Pons (tissue), 1 donor: ENCODE results near the gene FRMD8.
"Not testable (repeated sequence)": the region's sequence is repeated elsewhere in the genome, so short reads cannot be mapped to it uniquely, and the experiment has no call there.

Experiments
- DNase-seq: peaks from one replicate; pipeline ENCODE4 v3.0.0-alpha.2; 2016; ENCODE audit warnings: low spot score

FRMD8 gene

DNA sequence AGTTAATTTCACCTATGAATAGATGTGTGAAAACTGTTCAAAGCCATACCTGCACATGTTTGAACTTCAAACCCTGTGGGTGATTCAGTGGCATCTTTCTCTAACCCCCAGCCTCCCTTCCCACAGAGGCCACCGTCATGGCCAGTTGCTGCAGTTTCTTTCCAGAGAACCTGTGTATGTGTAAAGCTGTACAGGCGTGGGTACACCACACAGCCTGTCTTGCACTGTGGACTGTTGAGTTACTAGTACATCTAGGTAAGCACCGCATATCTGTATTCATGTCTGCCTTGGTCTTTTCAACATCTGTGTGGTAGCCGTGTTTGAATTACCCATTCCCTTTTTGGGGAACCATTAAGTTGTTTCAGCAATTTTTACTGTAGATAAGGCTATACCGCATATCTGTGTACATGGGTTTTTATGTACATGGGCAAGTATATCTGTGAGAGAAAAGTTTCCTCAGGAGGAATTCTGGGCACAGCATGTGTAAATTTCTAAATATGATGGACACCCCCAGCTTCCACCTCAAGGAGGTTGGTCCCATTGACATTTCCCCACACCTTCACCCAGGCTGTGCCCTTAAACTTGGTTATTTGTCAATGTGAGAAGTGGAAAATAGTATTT is 50.1 kb downstream of the FRMD8 start:
- no peak for DNase-seq

DNA sequence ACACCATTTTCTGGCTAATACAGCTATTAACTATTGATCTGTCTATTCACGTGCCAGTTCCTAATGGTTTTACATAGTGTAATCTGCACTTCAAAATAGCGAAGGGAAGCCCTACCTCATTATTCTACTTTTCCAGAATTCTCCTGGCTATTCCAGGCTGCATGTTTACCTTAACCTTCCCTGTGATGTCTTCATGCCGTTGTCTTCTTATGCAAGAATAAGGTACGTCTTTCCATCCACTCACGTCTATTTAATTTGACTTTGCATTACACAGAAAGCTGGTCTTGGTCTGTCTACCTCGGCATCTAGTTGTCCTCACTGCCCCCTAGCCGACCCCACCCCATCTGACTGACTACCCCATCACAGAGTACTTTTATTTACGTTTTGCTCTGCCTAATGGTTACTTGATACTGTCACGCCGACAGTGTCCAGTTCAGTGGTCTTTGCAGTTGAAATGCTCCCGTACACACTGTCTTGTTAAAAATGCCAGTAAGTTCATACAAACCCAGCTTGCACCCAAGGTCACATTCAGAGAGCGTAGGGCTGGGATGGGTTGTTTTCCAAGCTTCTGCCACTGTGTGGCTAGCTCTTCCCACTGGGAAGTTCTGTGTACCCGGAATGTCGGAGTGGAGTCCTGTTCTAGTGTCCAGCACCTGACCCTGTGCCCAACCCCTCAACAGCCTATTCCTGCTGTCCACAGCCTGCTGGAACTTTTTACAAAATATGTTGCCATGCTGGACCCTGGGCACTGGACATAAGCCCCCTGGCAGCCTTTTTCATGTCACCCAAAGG is 51.2 kb downstream of the FRMD8 start:
- DNase-seq, result peak; percentile 19

DNA sequence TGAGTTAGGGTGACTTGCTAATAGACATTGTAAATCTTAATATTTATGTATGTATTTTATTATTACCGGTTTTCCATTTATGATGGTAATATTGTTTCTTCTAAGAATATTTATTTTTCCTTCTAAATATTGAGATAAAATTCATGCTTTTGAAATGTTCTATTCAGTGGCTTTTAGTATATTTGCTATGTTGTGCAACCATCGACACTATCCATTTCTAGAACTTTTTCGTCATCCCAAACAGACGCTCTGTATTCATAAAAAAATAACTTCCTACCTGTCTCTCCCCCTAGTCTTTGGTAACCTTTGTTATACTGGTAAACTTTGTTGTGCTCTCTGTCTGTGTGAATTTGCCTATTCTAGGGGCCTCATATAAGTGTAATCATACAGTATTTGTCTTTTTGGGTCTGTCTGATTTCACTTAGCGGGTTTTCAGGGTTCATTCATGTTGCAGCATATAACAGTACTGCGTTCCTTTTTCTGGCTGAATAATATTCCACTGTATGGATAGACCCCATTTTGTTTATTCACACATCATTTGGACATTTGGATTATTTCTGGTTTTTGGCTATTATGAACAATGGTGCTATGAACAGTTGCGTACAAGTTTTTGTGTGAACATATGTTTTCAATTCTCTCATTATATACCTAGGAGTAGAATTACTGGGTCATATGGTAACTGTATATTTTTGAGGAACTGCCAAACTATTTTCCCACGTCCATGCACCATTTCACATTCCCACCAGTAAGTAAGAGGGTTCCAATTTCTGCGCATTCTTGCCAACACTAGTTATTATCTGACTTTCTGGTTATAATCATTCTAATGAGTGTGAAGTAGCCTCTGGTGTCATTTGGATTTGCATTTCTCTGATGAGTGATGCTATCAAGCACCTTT is 52.1 kb downstream of the FRMD8 start:
- peak; percentile 6 for DNase-seq

DNA sequence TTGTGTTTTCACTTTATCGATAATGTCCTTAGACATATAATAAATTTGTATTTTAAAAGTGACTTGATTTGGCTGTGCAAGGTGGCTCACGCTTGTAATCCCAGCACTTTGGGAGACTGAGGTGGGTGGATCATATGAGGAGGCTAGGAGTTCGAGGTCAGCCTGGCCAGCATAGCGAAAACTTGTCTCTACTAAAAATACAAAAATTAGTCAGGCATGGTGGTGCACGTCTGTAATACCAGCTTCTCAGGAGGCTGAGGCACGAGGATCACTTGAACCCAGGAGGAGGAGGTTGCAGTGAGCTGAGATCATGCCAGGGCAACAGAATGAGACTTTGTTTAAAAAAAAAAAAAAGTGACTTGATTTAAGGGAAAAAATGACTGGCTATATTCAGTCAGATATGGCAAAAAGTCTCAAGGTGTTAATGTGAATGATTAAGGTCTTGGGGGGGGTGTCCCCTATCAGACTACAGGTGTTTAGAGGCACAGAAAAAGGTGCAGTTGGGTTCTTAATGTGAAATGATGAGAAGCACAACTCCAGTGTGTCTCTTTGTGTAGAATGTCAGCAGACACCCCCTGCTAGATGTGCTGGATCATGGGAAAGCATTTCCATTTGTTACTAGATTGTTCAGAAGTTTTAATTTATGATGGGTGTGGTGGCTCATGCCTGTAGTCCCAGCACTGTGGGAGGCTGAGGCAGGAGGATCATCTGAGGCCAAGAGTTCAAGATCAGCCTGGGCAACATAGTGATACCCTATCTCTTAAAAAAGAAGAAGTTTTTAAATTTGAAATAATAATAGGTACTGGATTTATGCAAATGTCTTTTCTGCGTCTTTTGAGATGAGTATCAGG is 53.1 kb downstream of the FRMD8 start:
- DNase-seq, result peak; percentile 8

DNA sequence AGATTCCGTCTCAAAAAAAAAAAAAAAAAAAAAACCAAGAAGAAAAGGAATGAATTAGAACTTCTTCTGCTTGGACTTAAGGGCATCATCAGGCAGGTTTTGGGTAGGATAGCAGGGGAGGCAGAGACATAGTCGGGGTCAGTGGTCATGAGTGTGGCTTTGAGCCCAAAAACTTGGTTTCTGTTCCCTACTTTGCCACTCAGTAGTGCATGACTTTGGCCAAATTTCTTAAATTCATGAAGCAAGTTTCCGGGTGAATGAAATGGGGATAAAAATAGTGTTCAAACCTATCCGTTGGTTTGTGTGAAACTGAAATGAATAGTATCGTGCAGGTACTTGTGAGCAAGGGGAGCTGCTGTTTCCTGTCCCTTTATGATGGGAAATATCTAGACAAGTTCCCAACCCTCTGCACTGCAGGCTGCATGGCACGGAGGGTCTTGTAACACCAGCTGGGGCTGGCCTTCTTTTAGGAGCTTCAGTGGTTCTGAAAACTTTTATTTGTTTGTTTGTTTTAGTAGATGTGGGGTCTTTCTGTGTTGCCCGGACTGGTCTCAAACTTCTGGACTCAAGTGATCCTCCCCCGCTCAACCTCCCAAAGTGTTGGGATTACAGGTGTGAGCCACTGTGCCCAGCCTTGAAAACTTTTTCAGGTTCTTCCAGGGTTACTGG is 54.5 kb downstream of the FRMD8 start:
- DNase-seq, result peak; percentile 49

DNA sequence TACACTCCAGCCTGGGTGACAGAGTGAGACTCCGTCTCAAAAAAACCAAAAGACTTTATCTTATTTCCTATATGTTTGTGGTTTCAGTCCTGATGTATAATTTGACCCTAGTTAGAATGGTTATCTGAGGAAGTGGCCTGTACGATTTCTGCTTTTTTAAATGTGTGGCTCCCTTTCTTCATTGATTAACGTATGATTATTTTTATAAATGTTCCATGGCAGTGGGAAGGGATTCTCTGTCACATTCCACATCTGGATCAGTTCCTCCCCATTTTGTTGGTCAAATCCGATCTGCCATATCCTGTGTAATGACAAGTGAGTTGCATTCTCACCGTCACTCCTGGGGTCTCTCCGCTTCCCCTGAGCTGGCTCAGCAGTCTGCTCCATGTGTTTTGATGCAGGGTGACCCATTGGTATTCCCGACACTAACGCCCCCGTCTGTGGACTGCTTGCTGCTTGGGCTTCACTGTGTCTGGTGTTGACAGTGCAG is 56.5 kb downstream of the FRMD8 start:
- DNase-seq, result peak; percentile 3

DNA sequence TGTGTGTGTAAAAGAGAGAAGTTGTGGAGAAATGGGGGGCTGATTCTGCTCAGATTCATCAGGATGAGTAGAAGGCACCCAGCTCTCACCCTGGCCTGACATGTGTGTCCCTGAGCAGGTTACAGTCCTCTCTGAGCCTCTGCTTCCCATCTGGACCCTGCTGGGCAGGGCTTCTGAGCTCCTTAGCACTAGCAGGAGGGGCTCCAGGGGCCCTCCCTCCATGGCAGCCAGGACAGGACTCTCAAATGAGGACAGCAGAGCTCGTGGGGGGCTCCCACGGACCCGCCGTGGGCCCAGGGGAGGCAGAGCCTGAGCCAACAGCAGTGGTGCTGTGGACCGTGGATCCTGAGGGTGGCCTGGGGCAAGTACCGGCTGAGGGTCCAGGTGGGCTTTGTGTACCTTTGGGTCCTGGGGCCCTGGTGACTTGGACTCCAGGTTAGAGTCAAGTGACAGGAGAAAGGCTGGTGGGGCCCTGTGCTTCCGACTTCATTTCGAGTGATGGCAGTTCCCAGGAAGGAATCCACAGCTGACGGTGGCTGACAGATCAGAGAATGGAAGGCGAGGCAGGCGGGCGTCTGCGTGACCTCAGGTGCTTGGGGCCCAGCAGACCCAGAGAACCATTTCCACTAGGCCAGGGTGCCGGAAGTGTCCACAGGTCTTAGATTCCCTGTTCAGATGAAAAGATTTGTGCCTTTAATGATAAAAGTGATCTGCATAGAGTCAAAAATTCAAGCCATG is 58.0 kb downstream of the FRMD8 start:
- DNase-seq, result no peak

DNA sequence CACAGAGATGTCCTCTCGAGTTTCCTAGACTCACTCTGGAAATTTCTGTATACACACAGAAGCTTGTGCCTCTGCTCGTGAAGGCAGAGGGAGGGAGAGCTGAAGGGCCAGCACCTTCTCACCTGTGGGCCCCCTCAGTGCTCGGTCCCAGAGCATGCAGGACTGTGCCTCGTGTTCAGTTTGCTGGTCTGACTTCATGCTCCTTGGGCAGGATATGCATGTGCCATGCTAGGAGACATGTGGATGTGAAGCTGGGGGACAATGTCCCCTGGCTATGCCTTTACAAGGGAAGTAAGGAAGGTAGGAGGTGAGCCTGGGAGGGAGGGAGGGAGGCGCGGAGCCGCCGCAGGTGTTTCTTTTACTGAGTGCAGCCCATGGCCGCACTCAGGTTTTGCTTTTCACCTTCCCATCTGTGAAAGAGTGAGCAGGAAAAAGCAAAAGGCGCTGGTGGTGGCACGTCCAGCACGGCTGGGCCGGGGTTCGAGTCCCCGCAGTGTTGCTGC is 58.7 kb downstream of the FRMD8 start:
- no peak for DNase-seq

DNA sequence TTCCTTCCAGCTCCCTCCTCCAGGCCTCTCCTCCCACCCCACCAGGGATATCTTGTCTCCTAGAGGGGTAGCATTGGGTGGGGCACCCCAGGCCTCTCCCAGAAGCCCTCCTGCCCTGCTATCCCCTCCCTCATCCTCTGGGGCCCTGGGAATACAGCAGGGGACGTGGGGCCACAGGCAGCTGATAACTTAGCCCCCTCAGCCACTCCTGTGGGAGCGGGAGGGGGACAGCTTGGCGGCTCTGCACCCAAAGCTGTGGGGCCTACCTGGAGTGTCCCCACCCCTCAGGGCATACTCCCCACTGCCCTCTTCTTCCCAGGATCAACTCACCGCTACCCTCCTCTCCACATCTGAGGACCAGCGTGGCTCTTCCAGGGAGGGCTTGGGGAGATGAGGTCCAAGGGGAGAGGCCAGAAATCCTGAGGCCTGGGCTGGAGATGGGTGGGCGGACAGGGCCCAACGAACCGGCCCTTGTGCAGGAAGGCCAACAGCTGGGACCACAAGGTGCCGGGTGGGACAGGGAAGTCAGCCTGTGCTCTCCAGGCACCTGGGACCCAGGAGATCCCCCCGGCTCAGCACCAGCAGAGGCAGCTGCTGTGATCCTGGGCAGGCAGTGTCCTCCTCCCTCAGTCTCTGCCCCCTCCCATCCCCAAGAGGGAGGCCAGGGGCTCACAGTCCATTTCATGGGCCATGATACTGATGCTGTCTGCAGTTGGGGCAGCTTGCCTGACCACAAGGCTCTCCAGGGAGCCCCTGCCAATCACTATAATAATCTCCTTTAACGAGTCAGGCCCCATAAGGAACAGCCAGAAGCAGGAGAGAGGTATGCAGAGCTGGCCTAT is 59.4 kb downstream of the FRMD8 start:
- no peak for DNase-seq

DNA sequence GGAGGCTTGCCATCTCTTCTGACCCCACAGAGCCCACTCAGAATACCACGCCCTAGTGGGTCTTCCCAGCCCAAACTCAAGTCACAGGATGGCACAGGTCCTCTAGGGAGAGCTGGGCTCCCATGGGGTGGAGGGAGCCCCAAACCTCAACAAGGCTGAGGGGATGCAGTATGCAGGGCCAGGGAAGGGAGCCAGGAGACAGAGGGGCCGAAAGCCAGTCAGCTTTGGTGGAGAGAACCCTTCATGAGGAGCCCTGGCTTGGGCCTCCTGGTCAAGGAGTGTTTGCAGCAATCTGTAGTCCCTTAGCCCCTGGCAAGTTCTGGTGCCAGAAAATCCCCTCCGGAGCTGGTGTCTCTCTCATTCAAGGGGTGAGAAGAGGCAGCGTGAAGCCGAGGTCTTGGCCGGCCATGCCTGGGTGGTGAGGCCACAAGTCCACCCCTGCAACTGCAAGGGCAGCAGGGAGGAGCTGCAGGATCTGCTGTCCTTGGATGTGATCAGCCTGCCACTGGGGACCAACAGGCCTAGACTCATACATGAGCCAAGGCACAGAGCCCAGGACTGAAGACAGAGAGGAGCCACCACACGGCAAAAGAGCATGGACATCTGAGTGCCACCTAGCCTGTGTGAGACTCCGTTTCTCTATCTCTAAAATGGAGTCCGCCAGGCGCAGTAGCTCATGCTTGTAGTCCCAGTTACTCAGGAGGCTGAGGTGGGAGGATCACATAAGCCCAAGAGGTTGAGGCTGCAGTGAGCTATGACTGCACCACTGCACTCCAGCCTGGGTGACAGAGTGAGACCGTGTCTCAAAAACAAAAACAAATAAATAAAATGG is 60.2 kb downstream of the FRMD8 start:
- DNase-seq, result peak; percentile 5

DNA sequence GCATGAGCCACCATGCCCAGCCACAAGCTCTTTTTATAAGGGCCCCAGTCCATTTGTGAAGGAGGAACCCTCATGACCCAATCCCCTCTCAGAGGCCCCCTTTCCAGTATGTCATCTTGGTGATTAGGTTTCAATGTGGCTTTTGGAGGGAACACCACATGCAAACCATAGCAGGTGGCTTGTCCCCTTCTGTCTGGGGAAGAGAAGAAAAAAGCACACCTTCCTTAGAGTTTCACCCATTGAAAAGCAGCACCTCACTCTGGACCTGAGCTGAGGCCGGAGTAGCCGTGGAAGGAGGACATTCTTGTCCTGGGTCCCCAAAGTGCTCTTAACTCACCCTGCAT is 61.6 kb downstream of the FRMD8 start:
- DNase-seq, result no peak

DNA sequence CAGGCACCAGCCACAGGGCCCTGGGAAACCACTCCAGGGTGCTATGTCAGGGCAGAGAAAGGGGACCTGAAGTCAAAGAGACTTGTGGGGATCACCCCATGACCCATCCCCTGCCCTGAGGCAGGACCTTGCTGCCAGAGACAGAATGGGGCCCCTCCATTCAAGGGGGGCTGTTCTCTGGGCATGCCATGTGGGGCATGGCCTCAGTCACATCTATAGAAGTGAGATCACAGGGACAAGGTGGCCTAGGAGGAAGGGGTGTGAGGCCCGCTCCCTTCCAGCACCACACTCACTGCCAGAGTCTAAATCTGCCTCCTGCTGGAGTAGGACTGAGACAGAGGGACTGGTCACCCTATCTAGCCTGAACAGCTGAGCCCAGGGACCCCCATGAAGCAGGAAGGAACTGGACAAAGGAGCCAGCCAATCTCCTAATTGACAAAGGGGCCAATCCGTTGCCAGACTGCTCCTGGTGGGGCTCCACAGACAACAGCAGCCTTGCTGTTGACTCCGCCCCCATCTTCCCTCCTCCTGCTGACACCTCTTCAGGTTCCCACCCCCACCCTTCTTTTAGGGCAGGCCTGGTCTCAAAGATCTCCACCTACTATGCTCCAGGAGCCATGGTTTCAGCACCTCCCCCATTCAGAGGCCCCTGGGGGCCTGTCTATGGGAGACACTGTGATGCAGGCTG is 62.1 kb downstream of the FRMD8 start:
- DNase-seq, result no peak

DNA sequence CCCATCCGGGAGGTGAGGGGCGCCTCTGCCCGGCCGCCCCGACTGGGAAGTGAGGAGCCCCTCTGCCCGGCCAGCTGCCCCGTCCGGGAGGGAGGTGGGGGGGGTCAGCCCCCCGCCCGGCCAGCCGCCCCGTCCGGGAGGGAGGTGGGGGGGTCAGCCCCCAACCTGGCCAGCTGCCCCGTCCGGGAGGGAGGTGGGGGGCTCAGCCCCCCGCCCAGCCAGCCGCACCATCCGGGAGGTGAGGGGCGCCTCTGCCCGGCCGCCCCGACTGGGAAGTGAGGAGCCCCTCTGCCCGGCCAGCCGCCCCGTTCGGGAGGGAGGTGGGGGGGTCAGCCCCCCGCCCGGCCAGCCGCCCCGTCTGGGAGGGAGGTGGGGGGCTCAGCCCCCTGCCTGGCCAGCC is 64.9 kb downstream of the FRMD8 start:
- DNase-seq, result not testable (repeated sequence)

DNA sequence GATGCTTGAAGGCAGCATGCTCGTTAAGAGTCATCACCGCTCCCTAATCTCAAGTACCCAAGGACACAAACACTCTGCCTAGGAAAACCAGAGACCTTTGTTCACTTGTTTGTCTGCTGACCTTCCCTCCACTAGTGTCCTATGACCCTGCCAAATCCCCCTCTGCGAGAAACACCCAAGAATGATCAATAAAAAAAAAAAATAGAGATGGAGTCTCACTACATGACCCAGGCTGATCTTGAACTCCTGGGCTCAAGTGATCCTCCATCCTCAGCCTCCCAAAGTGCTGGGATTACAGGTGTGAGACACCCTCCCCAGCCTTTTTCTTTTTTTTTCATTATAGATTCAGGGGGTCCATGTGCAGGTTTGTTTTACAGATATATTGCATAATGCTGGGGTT is 65.8 kb downstream of the FRMD8 start:
- not testable (repeated sequence) for DNase-seq

DNA sequence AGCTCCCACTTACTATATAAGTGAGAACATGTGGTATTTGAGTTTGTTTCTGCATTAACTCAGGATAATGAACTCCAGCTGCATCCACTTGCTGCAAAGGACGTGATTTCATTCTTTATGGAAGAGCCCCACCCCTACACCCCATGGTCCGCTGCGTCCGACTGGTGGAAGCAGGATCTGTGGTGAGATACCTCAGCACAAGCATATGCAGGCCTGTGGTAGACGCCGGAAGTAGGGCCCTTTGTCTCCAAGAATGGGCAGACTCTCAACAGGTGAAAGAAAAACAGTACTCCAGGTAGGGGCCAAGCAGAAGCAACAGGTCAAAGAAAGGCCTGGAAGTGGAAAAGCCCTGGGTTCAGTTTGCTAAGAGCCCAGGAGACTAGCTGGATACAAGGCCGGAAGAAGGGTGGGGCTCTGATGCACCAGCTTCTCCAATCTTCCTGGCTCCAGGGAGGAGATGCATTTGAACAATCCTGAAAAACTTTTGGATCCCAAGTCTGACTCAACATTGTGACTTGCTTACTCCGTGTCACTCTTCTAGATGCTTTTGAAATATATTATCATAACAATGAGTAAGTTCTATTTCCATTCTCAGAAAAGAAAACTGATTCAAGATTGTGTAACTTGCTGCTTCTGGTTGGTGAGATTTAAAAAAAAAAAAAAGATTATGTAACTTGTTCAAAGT is 66.5 kb downstream of the FRMD8 start:
- DNase-seq, result no peak

DNA sequence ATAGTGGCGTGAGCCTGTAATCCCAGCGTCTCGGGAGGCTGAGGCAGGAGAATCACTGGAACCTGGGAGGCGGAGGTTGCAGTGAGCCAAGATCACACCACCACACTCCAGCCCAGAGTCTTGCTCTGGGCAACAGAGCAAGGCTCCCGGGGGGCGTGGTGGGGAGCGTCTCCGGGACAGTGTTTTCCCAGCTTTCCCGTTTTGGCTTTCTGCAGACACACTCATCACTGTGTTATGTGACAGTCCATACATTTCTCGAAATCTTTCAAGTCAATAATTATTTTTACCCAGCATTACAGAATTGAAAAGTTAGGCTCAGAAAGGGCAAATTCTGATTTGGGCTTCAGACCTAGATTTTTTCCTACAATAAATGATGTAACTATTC is 67.9 kb downstream of the FRMD8 start:
- DNase-seq, result no peak
